Transverse colon (tissue), 4 donors: Measurements from ENCODE around the gene TEKT1.

Experiments
- POLR2AphosphoS5 ChIP-seq, 3 donors: sonication (generic); formaldehyde crosslinking; IDR thresholded peaks; one replicate each; pipeline ENCODE4 v1.6.1; 2016; ENCODE audit warnings: antibody characterized with exemption in 3 of 3
- TF ChIP-seq, protein P1 (sequence below), 5 experiments: fragments of 200-600 bp in 3 of 5; fragments of 450-650 bp in 2 of 5; sonication (generic) in 3 of 5; IDR thresholded peaks; 1 replicate in 2 of 5; 2 replicates in 3 of 5; pipeline ENCODE4 v1.5.1; 2016 to 2017; ENCODE audit warnings: antibody characterized with exemption in 5 of 5, inconsistent platforms in 3 of 5, mild to moderate bottlenecking in 2 of 5, moderate library complexity in 1 of 5

DNA sequence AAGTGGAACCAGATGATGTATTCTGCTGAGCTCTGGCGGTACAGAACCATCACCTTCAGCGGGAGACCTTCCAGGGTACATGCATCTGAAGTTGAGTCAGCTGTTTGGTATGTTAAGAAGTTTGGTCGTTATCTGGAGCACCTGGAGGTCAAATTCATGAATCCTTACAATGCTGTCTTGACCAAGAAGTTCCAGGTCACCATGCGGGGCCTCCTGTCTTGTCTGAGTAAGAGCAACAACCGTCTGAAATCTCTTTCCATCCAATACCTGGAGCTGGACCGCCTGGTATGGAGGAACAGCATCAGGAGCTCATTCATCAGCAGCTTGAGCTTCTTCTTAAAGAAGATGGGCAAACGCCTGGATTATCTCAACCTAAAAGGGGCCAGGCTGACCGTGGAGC, 51.5 kb downstream of the TEKT1 start:
- TF ChIP-seq, protein P1, sequence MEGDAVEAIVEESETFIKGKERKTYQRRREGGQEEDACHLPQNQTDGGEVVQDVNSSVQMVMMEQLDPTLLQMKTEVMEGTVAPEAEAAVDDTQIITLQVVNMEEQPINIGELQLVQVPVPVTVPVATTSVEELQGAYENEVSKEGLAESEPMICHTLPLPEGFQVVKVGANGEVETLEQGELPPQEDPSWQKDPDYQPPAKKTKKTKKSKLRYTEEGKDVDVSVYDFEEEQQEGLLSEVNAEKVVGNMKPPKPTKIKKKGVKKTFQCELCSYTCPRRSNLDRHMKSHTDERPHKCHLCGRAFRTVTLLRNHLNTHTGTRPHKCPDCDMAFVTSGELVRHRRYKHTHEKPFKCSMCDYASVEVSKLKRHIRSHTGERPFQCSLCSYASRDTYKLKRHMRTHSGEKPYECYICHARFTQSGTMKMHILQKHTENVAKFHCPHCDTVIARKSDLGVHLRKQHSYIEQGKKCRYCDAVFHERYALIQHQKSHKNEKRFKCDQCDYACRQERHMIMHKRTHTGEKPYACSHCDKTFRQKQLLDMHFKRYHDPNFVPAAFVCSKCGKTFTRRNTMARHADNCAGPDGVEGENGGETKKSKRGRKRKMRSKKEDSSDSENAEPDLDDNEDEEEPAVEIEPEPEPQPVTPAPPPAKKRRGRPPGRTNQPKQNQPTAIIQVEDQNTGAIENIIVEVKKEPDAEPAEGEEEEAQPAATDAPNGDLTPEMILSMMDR (IDR thresholded peaks at IDR 0.05) = no peak
- no peak for TF ChIP-seq POLR2AphosphoS5 (IDR thresholded peaks at IDR 0.05)
